NCI-H82 treated with DMSO at 0.1 percent for 48 hours (cell line): ENCODE data around the gene ZNF189.
"Not testable (repeated sequence)": the region's sequence is repeated elsewhere in the genome, so short reads cannot be mapped to it uniquely, and the experiment has no call there.

Source experiments
- DNase-seq: peaks from one replicate; lab custom pipeline; 2025; ENCODE audit not compliant: unreplicated experiment; lab: John Stamatoyannopoulos, UW

ZNF189 gene

DNA sequence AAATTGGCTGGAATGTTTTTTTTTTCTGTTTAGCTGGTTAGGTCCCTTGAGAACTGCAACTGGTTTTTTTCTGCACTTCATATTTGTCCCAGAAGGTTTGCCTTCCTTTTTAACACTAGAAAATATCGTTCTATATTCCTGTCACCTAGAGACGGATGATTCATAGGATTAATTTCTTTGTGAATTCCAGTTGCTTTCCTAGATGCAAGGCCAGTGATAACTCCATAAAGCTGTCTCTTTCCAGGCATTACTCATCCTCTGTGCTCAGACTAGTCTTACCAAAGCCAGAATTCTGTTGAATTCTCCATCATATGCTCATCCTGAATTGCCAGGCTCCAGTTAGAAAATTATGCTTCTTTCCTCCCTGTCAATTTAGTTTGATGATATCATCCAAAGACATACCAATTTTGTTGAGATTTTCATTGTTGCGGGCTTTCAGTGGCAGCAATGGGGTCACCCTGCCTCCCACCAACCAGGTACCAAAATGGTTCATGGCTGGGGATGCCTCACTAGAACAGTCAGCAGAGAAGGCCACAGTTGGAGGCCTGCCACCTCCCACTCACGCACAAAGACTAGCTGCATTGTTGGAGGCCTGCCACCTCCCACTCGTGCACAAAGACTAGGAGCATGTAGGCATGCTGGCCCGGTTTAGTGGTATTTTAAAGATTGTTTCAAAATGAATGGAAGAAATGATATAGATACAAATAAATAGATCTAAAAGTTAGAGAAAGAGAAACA lies 22.4 kb upstream of the ZNF189 start:
- no peak for DNase-seq

DNA sequence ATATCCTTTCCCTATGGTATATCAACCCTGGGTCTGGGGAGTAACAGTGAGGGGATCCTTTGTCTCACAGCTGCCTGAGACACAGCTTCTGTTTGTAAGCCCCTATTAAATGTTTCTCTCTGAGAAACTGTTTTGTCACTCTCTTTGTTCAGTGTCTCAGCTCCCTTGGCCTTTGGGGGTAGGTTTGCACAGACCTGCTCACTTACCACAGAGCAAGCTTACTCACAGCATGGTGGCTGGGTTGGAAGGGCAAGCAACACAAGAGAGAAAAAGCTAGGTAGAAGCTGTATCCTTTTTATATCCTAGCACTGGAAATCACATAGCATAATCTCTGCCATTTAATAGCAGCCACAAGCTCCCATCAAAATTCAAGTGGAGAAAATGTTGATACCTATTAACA lies 18.4 kb upstream of the ZNF189 start:
- no peak for DNase-seq

- no peak for DNase-seq
Observed at GRCh38 chr9:101381118-101381517, 17.5 kb upstream of the ZNF189 start.

- no peak for DNase-seq
Observed at GRCh38 chr9:101381833-101382342, 16.8 kb upstream of the ZNF189 start.

GRCh38 chr9:101383361-101383760 lies 15.3 kb upstream of the ZNF189 start:
- DNase-seq = no peak

DNA sequence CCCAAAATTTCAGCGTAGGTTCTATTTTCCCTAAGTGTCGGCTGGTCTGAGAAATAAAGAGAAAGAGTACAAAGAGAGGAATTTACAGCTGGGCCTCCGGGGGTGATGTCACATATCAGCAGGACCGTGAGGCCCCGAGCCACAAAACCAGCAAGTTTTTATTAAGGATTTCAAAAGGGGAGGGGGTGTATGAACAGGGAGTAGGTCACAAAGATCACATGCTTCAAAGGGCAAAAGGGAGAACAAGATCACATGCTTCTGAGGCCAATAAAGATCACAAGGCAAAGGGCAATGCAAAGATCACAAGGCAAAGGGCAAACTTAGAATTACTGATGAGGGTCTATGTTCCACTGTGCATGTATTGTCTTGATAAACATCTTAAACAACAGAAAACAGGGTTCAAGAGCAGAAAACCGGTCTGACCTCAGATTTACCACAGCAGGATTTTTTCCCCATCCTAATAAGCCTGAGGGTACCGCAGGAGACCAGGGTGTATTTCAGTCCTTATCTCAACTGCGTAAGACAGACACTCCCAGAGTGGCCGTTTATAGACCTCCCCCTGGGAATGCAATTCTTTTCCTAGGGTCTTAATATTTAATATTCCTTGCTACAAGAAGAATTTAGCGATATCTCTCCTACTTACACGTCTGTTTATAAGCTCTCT lies 13.6 kb upstream of the ZNF189 start, which contains the start of gene BAAT:
BAAT (minus strand) TSS at position 134 of the 664 bp plus-strand sequence. CDS start 13,602 bp downstream, outside the sequence.
- DNase-seq = not testable (repeated sequence)

- peak; percentile 7 for DNase-seq
Observed at GRCh38 chr9:101387871-101388506, 10.7 kb upstream of the ZNF189 start.

GRCh38 chr9:101388507-101388993 lies 10.1 kb upstream of the ZNF189 start:
- no peak for DNase-seq

DNA sequence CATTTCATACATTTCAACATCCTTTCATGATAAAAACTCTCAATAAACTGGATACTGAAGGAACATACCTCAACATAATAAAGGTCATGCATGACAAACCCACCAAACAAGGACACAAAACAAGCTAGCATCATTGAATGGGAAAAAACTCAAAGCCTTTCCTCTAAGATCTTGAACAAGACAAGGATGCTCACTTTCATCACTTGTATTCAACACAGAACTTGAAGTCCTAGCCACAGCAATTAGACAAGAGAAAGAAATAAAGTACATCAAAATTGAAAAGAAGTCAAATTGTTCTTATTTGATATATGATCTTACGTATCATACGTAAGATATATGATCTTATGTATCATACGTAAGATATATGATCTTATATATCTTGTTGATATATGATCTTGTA lies 5.5 kb upstream of the ZNF189 start:
- no peak for DNase-seq

- no peak for DNase-seq
Observed at GRCh38 chr9:101394687-101395086, 4.0 kb upstream of the ZNF189 start.

GRCh38 chr9:101397746-101398067 lies 944 bp upstream of the ZNF189 start:
- DNase-seq = no peak

GRCh38 chr9:101398930-101399642 lies 435 bp downstream of the ZNF189 start:
- no peak for DNase-seq

- DNase-seq = no peak
Observed at GRCh38 chr9:101399643-101399970, 956 bp downstream of the ZNF189 start.

- no peak for DNase-seq
Observed at GRCh38 chr9:101400120-101400519, 1.5 kb downstream of the ZNF189 start.

- no peak for DNase-seq
Observed at GRCh38 chr9:101403516-101404285, 5.0 kb downstream of the ZNF189 start.

GRCh38 chr9:101408374-101409078 lies 9.9 kb downstream of the ZNF189 start:
- DNase-seq = no peak

DNA sequence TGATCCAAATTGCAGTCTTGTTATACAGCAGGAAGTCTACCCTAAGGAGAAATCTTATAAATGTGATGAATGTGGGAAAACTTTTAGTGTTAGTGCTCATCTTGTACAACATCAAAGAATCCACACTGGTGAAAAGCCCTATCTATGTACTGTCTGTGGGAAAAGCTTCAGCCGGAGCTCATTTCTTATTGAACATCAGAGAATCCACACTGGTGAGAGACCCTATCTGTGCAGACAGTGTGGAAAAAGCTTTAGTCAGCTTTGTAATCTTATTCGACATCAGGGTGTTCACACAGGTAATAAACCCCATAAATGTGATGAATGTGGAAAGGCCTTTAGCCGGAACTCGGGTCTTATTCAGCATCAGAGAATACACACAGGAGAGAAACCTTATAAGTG lies 10.4 kb downstream of the ZNF189 start:
- no peak for DNase-seq

- DNase-seq = no peak
Observed at GRCh38 chr9:101414839-101415238, 16.2 kb downstream of the ZNF189 start.

- DNase-seq = no peak
Observed at GRCh38 chr9:101415578-101415977, 16.9 kb downstream of the ZNF189 start.

DNA sequence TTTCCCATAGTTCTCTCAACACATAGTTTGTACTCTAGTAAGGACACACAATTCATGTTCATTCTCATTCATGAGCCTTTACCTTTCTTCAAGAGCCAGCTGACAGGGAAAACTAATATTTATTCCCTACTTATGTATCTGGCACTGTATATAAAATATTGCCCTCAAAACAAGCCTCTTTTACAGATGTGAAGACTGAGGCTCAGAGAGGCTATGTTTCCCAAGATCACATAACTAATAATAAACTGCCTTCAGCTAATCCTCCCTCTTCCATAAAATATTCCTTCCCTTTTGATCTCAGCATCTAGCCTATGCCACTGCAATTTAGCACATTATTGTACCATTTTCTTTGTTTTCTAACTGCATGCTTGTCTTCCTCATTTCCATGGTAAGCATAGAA lies 18.7 kb downstream of the ZNF189 start:
- DNase-seq = no peak
